Testis (tissue), 3 donors: ENCODE data around the gene PHIP. TPM values are rescaled to one million over a fixed set of nuclear protein-coding genes. Genes with fewer than 3 reads are reported as not detected.

Experiments used
- DNase-seq: peaks from one replicate; pipeline ENCODE4 v3.0.0-alpha.2; 2019
- H3K27ac ChIP-seq, 2 donors: fragments of 200-600 bp; sonication (generic); one replicate each; pipeline ENCODE4 v1.5.1; 2019
- H3K27me3 ChIP-seq: fragments of 200-600 bp; sonication (generic); one replicate; pipeline ENCODE4 v1.5.1; 2019
- H3K36me3 ChIP-seq: fragments of 200-600 bp; sonication (generic); one replicate; pipeline ENCODE4 v1.5.1; 2017; ENCODE audit warnings: low read depth; ENCODE audit errors: missing control alignments
- H3K4me1 ChIP-seq: fragments of 200-600 bp; sonication (generic); one replicate; pipeline ENCODE4 v1.5.1; 2019
- H3K4me3 ChIP-seq, 2 donors: fragments of 200-600 bp; sonication (generic); one replicate each; pipeline ENCODE4 v1.5.1; 2017 to 2019
- H3K9me3 ChIP-seq: fragments of 200-600 bp; sonication (generic); one replicate; pipeline ENCODE4 v1.5.1; 2017
- CTCF ChIP-seq, 3 experiments: fragments of 450-650 bp in 2 of 3; fragments of 200-600 bp in 1 of 3; sonication (generic) in 1 of 3; IDR thresholded peaks; one replicate each; pipeline ENCODE4 v1.5.1; 2016 to 2019; ENCODE audit warnings: antibody characterized with exemption in 3 of 3, mild to moderate bottlenecking in 2 of 3, moderate library complexity in 1 of 3
- POLR2A ChIP-seq: fragments of 450-650 bp; IDR thresholded peaks from one replicate; pipeline ENCODE4 v1.6.1; 2017; ENCODE audit warnings: antibody characterized with exemption, mild to moderate bottlenecking, moderate library complexity
- WGBS, 2 donors: methylation state at CpG; one replicate each; pipeline ENCODE4 v1.1.5; 2018; 5-methylcytosine and 5-hydroxymethylcytosine counted together
- intact Hi-C: fragments of 100-400 bp; cut with DNase I; formaldehyde crosslinking; loops from one replicate; pipeline ENCODE4 v1.15.1; 2023; ENCODE audit warnings: low total_unique reads
- polyA plus RNA-seq: library from polyadenylated mRNA; stranded (reverse); fragments of 350-450 nt; fragmentation: Illumina TruSeq; extraction: RNeasy Lipid Tissue Mini Kit (QIAGEN cat#74804); gene quantifications from one replicate; pipeline ENCODE4 v1.2.3, GENCODE V29; 2014; ENCODE audit warnings: low read depth, low replicate concordance; ENCODE audit not compliant: insufficient read depth
- total RNA-seq, 2 donors: library from RNA; depleted of rRNA; stranded (reverse); fragments of >200 nt; gene quantifications; one replicate each; pipeline ENCODE4 v1.2.3, GENCODE V29; 2016

The PHIP gene
- total and polyA plus RNA-seq, 3 donors from 2014 or later = 9.0 to 43.9 (median 43.5) TPM

DNA sequence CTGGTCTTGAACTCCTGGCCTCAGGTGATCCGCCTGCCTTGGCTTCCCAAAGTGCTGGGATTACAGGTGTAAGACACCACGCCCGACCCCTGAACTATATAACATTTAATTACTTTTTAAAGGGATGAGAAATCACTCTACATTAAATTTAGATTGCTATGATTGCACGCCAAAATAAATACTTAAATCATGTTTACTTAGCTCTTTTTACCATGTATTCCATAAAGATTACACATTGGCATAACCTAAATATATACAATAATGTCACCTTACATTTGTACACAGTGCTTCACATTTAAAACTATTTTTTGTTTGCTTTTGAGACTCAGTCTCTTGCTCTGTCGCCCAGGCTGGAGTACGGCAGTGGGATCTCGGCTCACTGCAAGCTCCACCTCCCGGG lies 124.3 kb downstream of the PHIP start:
- no peaks in the 10 kb centered on the region for H3K27me3 ChIP-seq
- no peak overlapping the region for H3K4me3 ChIP-seq
- no peaks in the 10 kb centered on the region for H3K36me3 ChIP-seq
- no peaks in the 10 kb centered on the region for H3K9me3 ChIP-seq
- intact Hi-C loops = no loop called here
- no peak for TF ChIP-seq CTCF (IDR thresholded peaks at IDR 0.05)
- TF ChIP-seq POLR2A = no peak
- no peak for DNase-seq
- H3K27ac ChIP-seq = no peak overlapping the region
- H3K4me1 ChIP-seq = no peaks in the 10 kb centered on the region
- 93 to 95% methylated on average over 8 of the region's 8 CpGs for WGBS, 2 donors

GRCh38 chr6:78952362-78952761 lies 125.7 kb downstream of the PHIP start:
- H3K27me3 ChIP-seq = no peaks in the 10 kb centered on the region
- no peaks in the 10 kb centered on the region for H3K9me3 ChIP-seq
- TF ChIP-seq CTCF (IDR thresholded peaks at IDR 0.05) (no peak), POLR2A (no peak)
- H3K27ac ChIP-seq = no peak overlapping the region
- no peak overlapping the region for H3K4me3 ChIP-seq
- 87 to 96% methylated on average over 1 of the region's 1 CpG for WGBS, 2 donors
- DNase-seq = no peak
- no peaks in the 10 kb centered on the region for H3K36me3 ChIP-seq
- no peaks in the 10 kb centered on the region for H3K4me1 ChIP-seq
- intact Hi-C loops = no loop called here

- no peak overlapping the region for H3K4me3 ChIP-seq
- H3K27ac ChIP-seq = no peak overlapping the region
- no peak for DNase-seq
- no peaks in the 10 kb centered on the region for H3K9me3 ChIP-seq
- intact Hi-C loops = no loop called here
- 94 to 99% methylated on average over 3 of the region's 3 CpGs for WGBS, 2 donors
- TF ChIP-seq CTCF (IDR thresholded peaks at IDR 0.05) (no peak), POLR2A (no peak)
- no peaks in the 10 kb centered on the region for H3K36me3 ChIP-seq
- no peaks in the 10 kb centered on the region for H3K27me3 ChIP-seq
- no peaks in the 10 kb centered on the region for H3K4me1 ChIP-seq
Measured at GRCh38 chr6:78948785-78949184, 129.3 kb downstream of the PHIP start.

GRCh38 chr6:78947962-78948361 lies 130.1 kb downstream of the PHIP start:
- intact Hi-C loops = no loop called here
- 91 to 95% methylated on average over 2 of the region's 2 CpGs for WGBS, 2 donors
- no peak overlapping the region for H3K4me3 ChIP-seq
- no peaks in the 10 kb centered on the region for H3K27me3 ChIP-seq
- H3K27ac ChIP-seq = no peak overlapping the region
- no peaks in the 10 kb centered on the region for H3K4me1 ChIP-seq
- DNase-seq = no peak
- H3K9me3 ChIP-seq = no peaks in the 10 kb centered on the region
- H3K36me3 ChIP-seq = no peaks in the 10 kb centered on the region
- no peak for TF ChIP-seq POLR2A

GRCh38 chr6:78947529-78947928 lies 130.5 kb downstream of the PHIP start:
- WGBS, 2 donors = 98% methylated on average over 2 of the region's 2 CpGs

More at GRCh38 chr6:78947529-78947928, 130.5 kb downstream of the PHIP start:
- Histone ChIP-seq H3K36me3 (no peaks in the 10 kb centered on the region), H3K4me1 (no peaks in the 10 kb centered on the region), H3K9me3 (no peaks in the 10 kb centered on the region), H3K27me3 (no peaks in the 10 kb centered on the region), H3K4me3 (no peak overlapping the region), H3K27ac (no peak overlapping the region)
- DNase-seq = no peak
- intact Hi-C loops = no loop called here
- TF ChIP-seq CTCF (IDR thresholded peaks at IDR 0.05) (no peak), POLR2A (no peak)
